Adrenal gland (tissue), 12 donors: Measurements from ENCODE around the gene SERPINE2. TPM values are rescaled to one million over a fixed set of nuclear protein-coding genes. Genes with fewer than 3 reads are reported as not detected.

Experiments
- DNase-seq, 7 donors: peaks; one replicate each; pipeline ENCODE4 v3.0.0-alpha.2; 2019 to 2020
- H3K27ac ChIP-seq, 5 donors: fragments of 200-600 bp; sonication (generic) in 4 of 5; 1 replicate in 3 of 5; 2 replicates in 2 of 5; pipeline versions ENCODE4 v1.5.1 to v1.8.0; 2016 to 2020; ENCODE audit warnings: mild to moderate bottlenecking in 1 of 5
- H3K27me3 ChIP-seq: fragments of 200-600 bp; 2 replicates; pipeline ENCODE4 v1.8.0; 2021
- H3K36me3 ChIP-seq, 2 donors: fragments of 200-600 bp; replicated peaks in 1 of 2; 1 replicate in 1 of 2; 2 replicates in 1 of 2; pipeline versions ENCODE4 v1.5.1 to v1.8.0; 2018 to 2022
- H3K4me1 ChIP-seq, 2 donors: fragments of 200-600 bp; replicated peaks in 1 of 2; 1 replicate in 1 of 2; 2 replicates in 1 of 2; pipeline versions ENCODE4 v1.5.1 to v1.8.0; 2018 to 2021
- H3K4me3 ChIP-seq, 4 donors: fragments of 200-600 bp; sonication (generic) in 3 of 4; one replicate each; pipeline ENCODE4 v1.5.1; 2016 to 2018
- H3K9me3 ChIP-seq, 3 donors: fragments of 200-600 bp; sonication (generic) in 1 of 3; replicated peaks in 1 of 3; 1 replicate in 2 of 3; 2 replicates in 1 of 3; pipeline versions ENCODE4 v1.5.1 to v1.8.0; 2016 to 2021
- POLR2A ChIP-seq, 2 donors: fragments of 450-650 bp; IDR thresholded peaks; one replicate each; pipeline ENCODE4 v1.6.1; 2017; ENCODE audit warnings: antibody characterized with exemption in 2 of 2, mild to moderate bottlenecking in 2 of 2, moderate library complexity in 1 of 2
- WGBS, 4 donors: extraction: QIAGEN DNeasy Blood & Tissue Kit in 2 of 4; methylation state at CpG; one replicate each; pipeline versions ENCODE4 v1.1.5 to v1.1.7; 2013 to 2017; 5-methylcytosine and 5-hydroxymethylcytosine counted together
- intact Hi-C, 2 donors: fragments of 100-400 bp; cut with DNase I; formaldehyde crosslinking; loops; one replicate each; pipeline versions ENCODE4 v1.14.1 to v1.15.0; 2022 to 2023
- polyA plus RNA-seq, 3 donors: library from polyadenylated mRNA; stranded (reverse); fragments of 200-250 nt in 2 of 3; fragments of 350-450 nt in 1 of 3; fragmentation: Illumina TruSeq in 1 of 3; extraction: RNeasy Lipid Tissue Mini Kit (QIAGEN cat#74804) in 1 of 3; gene quantifications; one replicate each; pipeline ENCODE4 v1.2.3, GENCODE V29; 2013 to 2014
- total RNA-seq, 9 donors: library from RNA; depleted of rRNA in 4 of 9; stranded (reverse); fragments of >200 nt in 4 of 9; fragments of 120-200 nt in 1 of 9; fragmentation: NEBNext Ultra II Directional in 1 of 9; extraction: Animal tissue kit (Norgen Biotek cat#: 25700) in 1 of 9; gene quantifications; one replicate each; pipeline versions ENCODE4 v1.1.0 to v1.2.4, GENCODE V29; 2013 to 2023
- TF ChIP-seq, protein P1 (sequence below), 6 experiments: fragments of 450-650 bp in 4 of 6; fragments of 200-600 bp in 2 of 6; sonication (generic) in 1 of 6; IDR thresholded peaks; 1 replicate in 5 of 6; 2 replicates in 1 of 6; pipeline versions ENCODE4 v1.5.1 to v1.8.0; 2016 to 2021; ENCODE audit warnings: antibody characterized with exemption in 6 of 6, mild to moderate bottlenecking in 2 of 6, moderate library complexity in 1 of 6
- donor health status: healthy with polysubstance abuse.
- donor health status: Bipolar disorder and iron deficiency.
- donor health status: DM: yes; HTN: yes; CAD: no.
- donor health status: DM: no; HTN: no; CAD: no.
- donor health status: DM: no; HTN: no; CAD: no.
- donor health status: DM: yes; HTN: yes; CAD: no.

Gene SERPINE2
- total and polyA plus RNA-seq, 12 donors, result 6.2 to 61.6 (median 16.0) TPM

DNA sequence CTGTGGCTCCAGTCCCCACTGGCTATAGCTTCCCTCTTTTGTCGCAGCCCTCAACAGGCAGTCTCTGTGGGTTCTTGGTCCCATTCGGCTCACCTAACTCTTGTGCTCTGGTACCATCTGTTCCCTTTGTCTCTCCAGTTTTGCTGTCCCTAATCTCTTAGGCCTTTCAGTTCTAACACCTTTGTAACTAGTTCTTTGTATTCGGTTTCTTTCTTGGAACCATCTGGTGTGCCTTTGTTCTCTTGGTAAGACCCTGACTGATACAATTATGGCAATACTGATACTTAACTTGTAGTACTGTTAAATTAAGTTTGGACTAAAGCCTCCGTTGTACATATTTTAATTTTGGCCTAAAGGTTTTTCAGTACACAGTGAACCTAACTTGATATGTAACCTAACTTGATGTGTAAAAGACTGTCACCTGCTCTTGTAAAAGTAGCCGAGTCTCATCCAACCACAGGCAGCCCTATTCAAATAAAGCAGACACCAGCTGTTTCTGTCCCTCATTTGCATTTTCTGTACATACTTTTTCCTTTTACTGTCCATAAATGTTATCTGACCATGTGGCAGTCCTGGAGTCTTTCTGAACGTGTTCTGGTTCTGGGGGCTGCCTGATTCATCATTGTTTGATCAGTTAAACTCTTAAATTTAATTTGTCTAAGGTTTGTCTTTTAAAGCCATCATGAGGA lies 86.7 kb downstream of the SERPINE2 start:
- no peak overlapping the region for H3K27ac ChIP-seq
- H3K9me3 ChIP-seq, result no peaks in the 10 kb centered on the region
- H3K27me3 ChIP-seq, result no peaks in the 10 kb centered on the region
- intact Hi-C loops, result no loop called here
- no peak overlapping the region for H3K4me3 ChIP-seq
- WGBS, 4 donors, result 83 to 90% (median 85%) methylated on average over 6 of the region's 6 CpGs
- H3K36me3 ChIP-seq, result no peaks in the 10 kb centered on the region
- no peak for TF ChIP-seq POLR2A (IDR thresholded peaks at IDR 0.05)
- TF ChIP-seq, protein P1, sequence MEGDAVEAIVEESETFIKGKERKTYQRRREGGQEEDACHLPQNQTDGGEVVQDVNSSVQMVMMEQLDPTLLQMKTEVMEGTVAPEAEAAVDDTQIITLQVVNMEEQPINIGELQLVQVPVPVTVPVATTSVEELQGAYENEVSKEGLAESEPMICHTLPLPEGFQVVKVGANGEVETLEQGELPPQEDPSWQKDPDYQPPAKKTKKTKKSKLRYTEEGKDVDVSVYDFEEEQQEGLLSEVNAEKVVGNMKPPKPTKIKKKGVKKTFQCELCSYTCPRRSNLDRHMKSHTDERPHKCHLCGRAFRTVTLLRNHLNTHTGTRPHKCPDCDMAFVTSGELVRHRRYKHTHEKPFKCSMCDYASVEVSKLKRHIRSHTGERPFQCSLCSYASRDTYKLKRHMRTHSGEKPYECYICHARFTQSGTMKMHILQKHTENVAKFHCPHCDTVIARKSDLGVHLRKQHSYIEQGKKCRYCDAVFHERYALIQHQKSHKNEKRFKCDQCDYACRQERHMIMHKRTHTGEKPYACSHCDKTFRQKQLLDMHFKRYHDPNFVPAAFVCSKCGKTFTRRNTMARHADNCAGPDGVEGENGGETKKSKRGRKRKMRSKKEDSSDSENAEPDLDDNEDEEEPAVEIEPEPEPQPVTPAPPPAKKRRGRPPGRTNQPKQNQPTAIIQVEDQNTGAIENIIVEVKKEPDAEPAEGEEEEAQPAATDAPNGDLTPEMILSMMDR (IDR thresholded peaks at IDR 0.05), result no peak
- H3K4me1 ChIP-seq, result peaks cover 5 to 8% of the 10 kb centered on the region in 2 donors
- no peak for DNase-seq

DNA sequence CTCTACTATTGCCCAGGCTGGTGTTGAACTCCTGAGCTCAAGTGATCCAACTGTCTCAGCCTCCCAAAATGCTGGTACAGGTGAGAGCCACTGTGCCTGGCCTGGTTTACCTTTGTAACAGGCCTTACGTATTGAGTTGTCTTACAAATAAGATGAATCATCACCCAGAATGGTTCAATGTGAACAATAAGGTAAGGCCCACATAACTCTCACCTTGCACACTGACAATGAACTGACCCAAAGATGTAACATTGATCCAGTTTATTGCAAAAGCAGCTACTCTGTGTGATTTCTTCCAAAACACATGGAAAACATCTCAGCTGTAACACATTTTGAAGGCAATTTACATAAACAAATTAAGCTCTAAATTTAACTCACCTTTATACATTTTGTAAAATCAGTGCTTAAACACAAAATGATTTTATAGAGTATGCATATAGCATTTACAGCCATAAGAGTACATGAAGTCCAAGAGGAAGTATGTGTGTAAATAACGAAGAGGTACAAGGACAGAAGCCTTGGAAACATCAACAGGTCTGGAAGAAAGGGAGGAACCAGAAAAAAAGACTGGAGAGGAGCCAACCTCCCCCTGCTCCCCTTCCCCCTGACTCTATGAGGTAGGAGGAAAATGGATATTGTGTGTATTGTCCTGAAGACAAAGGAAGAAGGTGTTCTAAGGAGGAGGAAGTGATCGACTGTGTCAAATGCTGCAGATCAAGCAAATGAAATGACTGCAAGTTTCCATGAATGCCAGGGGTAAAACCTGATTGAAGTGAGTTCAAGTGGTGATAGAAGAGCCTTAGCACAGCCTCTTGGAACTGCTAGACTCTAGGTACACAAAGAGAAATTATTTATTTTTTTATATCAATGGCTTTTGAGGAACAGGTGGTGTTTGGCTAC lies 88.4 kb downstream of the SERPINE2 start:
- intact Hi-C loops, result no loop called here
- Histone ChIP-seq H3K27ac (no peak overlapping the region), H3K36me3 (no peaks in the 10 kb centered on the region), H3K4me1 (peaks cover 0 to 5% of the 10 kb centered on the region in 2 donors), H3K4me3 (no peak overlapping the region), H3K27me3 (no peaks in the 10 kb centered on the region), H3K9me3 (no peaks in the 10 kb centered on the region)
- 64 to 72% (median 67%) methylated on average over 3 of the region's 3 CpGs for WGBS, 4 donors
- no peak for TF ChIP-seq POLR2A (IDR thresholded peaks at IDR 0.05)
- TF ChIP-seq, protein P1 (IDR thresholded peaks at IDR 0.05), result no peak
- DNase-seq, result no peak

DNA sequence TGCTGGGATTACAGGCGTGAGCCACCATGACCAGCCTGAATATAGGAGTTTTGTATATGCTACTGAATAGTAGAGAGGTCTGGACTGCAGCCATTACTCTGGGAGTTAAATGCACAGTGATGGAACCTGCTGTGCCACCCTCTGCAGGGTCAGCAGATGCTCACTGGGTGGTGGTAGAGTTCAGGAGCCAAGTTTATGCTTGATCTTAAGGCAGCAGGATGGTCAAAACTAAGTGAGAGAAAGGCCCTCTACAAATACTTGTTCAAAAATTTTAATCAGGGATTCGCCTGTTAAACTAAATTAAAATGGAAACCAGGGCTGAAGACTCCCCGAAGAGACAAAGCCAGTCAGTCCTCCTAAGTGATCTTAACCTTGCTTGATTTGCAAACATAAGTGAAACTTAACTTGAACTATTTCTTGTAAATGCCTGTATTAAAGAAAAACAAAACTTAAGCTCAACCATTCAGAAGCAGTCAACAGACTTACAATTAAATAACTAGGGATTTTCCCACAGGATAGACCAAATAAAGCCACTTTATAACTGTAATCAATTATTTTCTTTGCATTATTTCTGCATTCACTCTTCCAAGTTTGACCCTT lies 89.7 kb downstream of the SERPINE2 start:
- no peaks in the 10 kb centered on the region for H3K36me3 ChIP-seq
- H3K4me3 ChIP-seq, result no peak overlapping the region
- 68 to 82% (median 73%) methylated on average over 3 of the region's 3 CpGs for WGBS, 4 donors
- H3K27ac ChIP-seq, result no peak overlapping the region
- TF ChIP-seq POLR2A (IDR thresholded peaks at IDR 0.05), result no peak
- TF ChIP-seq, protein P1 (IDR thresholded peaks at IDR 0.05), result no peak
- no peak for DNase-seq
- intact Hi-C loops, result no loop called here
- H3K4me1 ChIP-seq, result peaks cover 0 to 9% of the 10 kb centered on the region in 2 donors
- H3K9me3 ChIP-seq, result no peaks in the 10 kb centered on the region
- H3K27me3 ChIP-seq, result no peaks in the 10 kb centered on the region

DNA sequence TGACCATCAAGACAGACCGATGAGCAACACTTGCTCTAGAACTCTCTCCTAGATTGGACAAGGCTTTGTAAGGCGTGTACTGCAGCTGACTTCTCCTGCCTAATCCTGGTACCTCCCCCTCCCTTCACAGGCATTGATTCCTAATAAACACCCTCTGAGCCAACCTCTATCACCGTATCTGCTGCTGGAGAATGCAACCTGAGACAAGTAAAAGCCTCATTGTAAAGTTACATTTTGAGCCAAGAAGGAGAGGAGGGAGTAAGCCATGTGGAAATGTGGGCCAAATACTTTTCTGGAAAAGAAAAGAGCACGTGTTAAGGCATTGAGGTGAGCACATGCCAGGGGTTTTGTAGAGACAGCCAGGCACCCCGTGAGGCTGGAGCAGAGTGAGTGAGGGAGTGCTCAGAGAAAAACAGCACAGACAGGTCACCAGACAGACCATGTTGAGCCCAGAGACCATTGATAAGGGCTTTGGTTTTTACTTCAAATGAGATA lies 91.3 kb downstream of the SERPINE2 start:
- Histone ChIP-seq H3K9me3 (no peaks in the 10 kb centered on the region), H3K27ac (no peak overlapping the region), H3K36me3 (no peaks in the 10 kb centered on the region), H3K4me3 (no peak overlapping the region), H3K27me3 (no peaks in the 10 kb centered on the region), H3K4me1 (peaks cover 6 to 17% of the 10 kb centered on the region in 2 donors)
- TF ChIP-seq, protein P1 (IDR thresholded peaks at IDR 0.05), result no peak
- no peak for TF ChIP-seq POLR2A (IDR thresholded peaks at IDR 0.05)
- intact Hi-C loops, result no loop called here
- 63 to 71% (median 66%) methylated on average over 5 of the region's 5 CpGs for WGBS, 4 donors
- DNase-seq, result no peak
